Measurements from ENCODE around the gene TMEM109. TPM values are rescaled to one million over a fixed set of nuclear protein-coding genes. Genes with fewer than 3 reads are reported as not detected.

The TMEM109 gene
- total RNA-seq, 4 donors from 2014 or later: 107 to 132 (median 120) TPM

GRCh38 chr11:60966890-60967289 lies 52.9 kb downstream of the TMEM109 start:
- Histone ChIP-seq H3K36me3 (no peaks in the 10 kb centered on the region), H3K4me1 (peaks cover 0 to 5% (median 0%) of the 10 kb centered on the region in 3 donors), H3K27ac (no peak overlapping the region), H3K4me3 (no peak overlapping the region), H3K27me3 (no peaks in the 10 kb centered on the region), H3K9me3 (no peaks in the 10 kb centered on the region)
- no peak for TF ChIP-seq POLR2AphosphoS5 (IDR thresholded peaks at IDR 0.05)
- 83 to 97% methylated on average over 4 of the region's 4 CpGs for WGBS, 2 donors (ENCODE audit: low coverage in 1 of 2)
- ATAC-seq: no peak

- no peaks in the 10 kb centered on the region for H3K9me3 ChIP-seq
- H3K27ac ChIP-seq: no peak overlapping the region
- no peaks in the 10 kb centered on the region for H3K27me3 ChIP-seq
- no peak for ATAC-seq
- WGBS, 2 donors (ENCODE audit: low coverage in 1 of 2): 22 to 100% methylated on average over 1 of the region's 1 CpG
- no peak overlapping the region for H3K4me3 ChIP-seq
- TF ChIP-seq EP300 (IDR thresholded peaks at IDR 0.05): no peak
- TF ChIP-seq POLR2A (IDR thresholded peaks at IDR 0.05): no peak
- no peak for TF ChIP-seq POLR2AphosphoS5 (IDR thresholded peaks at IDR 0.05)
- no peak for TF ChIP-seq CTCF (IDR thresholded peaks at IDR 0.05)
- H3K4me1 ChIP-seq: peaks cover 0 to 5% (median 0%) of the 10 kb centered on the region in 3 donors
- H3K36me3 ChIP-seq: no peaks in the 10 kb centered on the region
Observed at GRCh38 chr11:60968223-60968622, 54.3 kb downstream of the TMEM109 start.

- Histone ChIP-seq H3K4me3 (no peak overlapping the region), H3K27ac (no peak overlapping the region), H3K9me3 (no peaks in the 10 kb centered on the region), H3K27me3 (no peaks in the 10 kb centered on the region), H3K36me3 (no peaks in the 10 kb centered on the region), H3K4me1 (peaks cover 0 to 5% (median 0%) of the 10 kb centered on the region in 3 donors)
- TF ChIP-seq POLR2A (IDR thresholded peaks at IDR 0.05) (no peak), CTCF (IDR thresholded peaks at IDR 0.05) (peak; percentile 55 to 92 (median 72)), POLR2AphosphoS5 (IDR thresholded peaks at IDR 0.05) (no peak)
- 67% methylated on average over 1 of the region's 9 CpGs; no CpG with 5 or more reads in 1 of the 2 donors for WGBS, 2 donors (ENCODE audit: low coverage in 1 of 2)
- peak; percentile 51 for ATAC-seq
Observed at GRCh38 chr11:60970369-60970774, 56.4 kb downstream of the TMEM109 start.

GRCh38 chr11:60970890-60971289 lies 56.9 kb downstream of the TMEM109 start:
- TF ChIP-seq POLR2AphosphoS5 (IDR thresholded peaks at IDR 0.05): no peak
- 65 to 80% methylated on average over 2 to 5 of the region's 5 CpGs for WGBS, 2 donors (ENCODE audit: low coverage in 1 of 2)
- Histone ChIP-seq H3K9me3 (no peaks in the 10 kb centered on the region), H3K4me3 (no peak overlapping the region), H3K27ac (no peak overlapping the region), H3K4me1 (peaks cover 0 to 5% (median 0%) of the 10 kb centered on the region in 3 donors), H3K27me3 (no peaks in the 10 kb centered on the region), H3K36me3 (no peaks in the 10 kb centered on the region)
- no peak for ATAC-seq

- Histone ChIP-seq H3K27ac (no peak within 1 kb of the TSS), H3K9me3 (no peaks in the 10 kb centered on the region), H3K36me3 (no peaks in the 10 kb centered on the region), H3K4me3 (peak within 1 kb of the TSS in 1 of 2 donors; percentile 20), H3K27me3 (no peaks in the 10 kb centered on the region), H3K4me1 (peaks cover 0 to 5% (median 0%) of the 10 kb centered on the region in 3 donors)
- 90 to 100% methylated on average over 2 to 9 of the region's 16 CpGs for WGBS, 2 donors (ENCODE audit: low coverage in 1 of 2)
- no peak for TF ChIP-seq POLR2A (IDR thresholded peaks at IDR 0.05)
- no peak for TF ChIP-seq CTCF (IDR thresholded peaks at IDR 0.05)
- TF ChIP-seq POLR2AphosphoS5 (IDR thresholded peaks at IDR 0.05): no peak
- no peak for TF ChIP-seq EP300 (IDR thresholded peaks at IDR 0.05)
- ATAC-seq: no peak
Observed at GRCh38 chr11:60971520-60971919, 57.6 kb downstream of the TMEM109 start, which contains the start of gene CD6. TSS of gene CD6 (plus strand) at chr11:60971680. CDS start at chr11:60971866, 186 bp downstream.

GRCh38 chr11:60972182-60973030 lies 58.4 kb downstream of the TMEM109 start:
- WGBS, 2 donors (ENCODE audit: low coverage in 1 of 2): 82 to 89% methylated on average over 2 to 3 of the region's 15 CpGs
- no peaks in the 10 kb centered on the region for H3K36me3 ChIP-seq
- no peaks in the 10 kb centered on the region for H3K9me3 ChIP-seq
- ATAC-seq: no peak
- peak overlapping the region in 1 of 2 donors; percentile 20 for H3K4me3 ChIP-seq
- no peak for TF ChIP-seq POLR2AphosphoS5 (IDR thresholded peaks at IDR 0.05)
- TF ChIP-seq CTCF (IDR thresholded peaks at IDR 0.05): no peak
- no peak for TF ChIP-seq POLR2A (IDR thresholded peaks at IDR 0.05)
- TF ChIP-seq EP300 (IDR thresholded peaks at IDR 0.05): no peak
- H3K27me3 ChIP-seq: no peaks in the 10 kb centered on the region
- H3K4me1 ChIP-seq: peaks cover 0 to 5% (median 0%) of the 10 kb centered on the region in 3 donors
- H3K27ac ChIP-seq: no peak overlapping the region
